Measurements from ENCODE around the gene VEGFB. TPM values are rescaled to one million over a fixed set of nuclear protein-coding genes. Genes with fewer than 3 reads are reported as not detected.

VEGFB gene
- total and polyA plus RNA-seq, 2 of the 8 experiments (the other 6 are each of a cell fraction or from before 2014, with no cell fraction given), result 9.3 to 49.6 TPM

GRCh38 chr11:64258946-64259532 is 24.7 kb downstream of the VEGFB start:
- Histone ChIP-seq H2BK12ac (ENCODE audit: low read depth, low read length) (no peak overlapping the region), H4K20me1 (replicated peaks in 1 of 2; ENCODE audit: control insufficient read depth in 1 of 2, insufficient read depth in 2 of 2, low read length in 2 of 2) (peaks cover 6 to 23% of the 10 kb centered on the region in 2 experiments), H4K91ac (replicated peaks; ENCODE audit: insufficient read length, low read length) (no peak overlapping the region), H3K4me3 (ENCODE audit: extremely low read depth in 1 of 4, insufficient read depth in 2 of 4, low read depth in 3 of 4, low read length in 4 of 4) (no peak overlapping the region), H3K4me1 (replicated peaks in 1 of 4; ENCODE audit: control insufficient read depth in 3 of 4, insufficient read depth in 4 of 4, low read length in 3 of 4) (no peaks in the 10 kb centered on the region; a peak in 3 of 7 replicates), H2BK20ac (ENCODE audit: low read length) (no peak overlapping the region), H2AK5ac (ENCODE audit: low read depth, low read length) (no peak overlapping the region), H2BK15ac (ENCODE audit: low read length) (no peak overlapping the region), H3K18ac (ENCODE audit: extremely low read depth, low read length) (no peak overlapping the region), H3K36me3 (ENCODE audit: control insufficient read depth in 2 of 4, insufficient read depth in 4 of 4, low read length in 3 of 4) (peaks cover 21 to 86% (median 42%) of the 10 kb centered on the region in 4 experiments), H2BK5ac (ENCODE audit: low read depth, low read length) (no peak overlapping the region), H3K4ac (replicated peaks; ENCODE audit: insufficient read length, low read depth, low read length) (no peak overlapping the region), H3K56ac (replicated peaks; ENCODE audit: insufficient read length, low read depth, low read length) (no peak overlapping the region), H3K9me3 (ENCODE audit: insufficient read depth in 2 of 2, low read depth in 1 of 2, low read length in 1 of 2) (no peaks in the 10 kb centered on the region), H3K23me2 (ENCODE audit: low read depth, low read length) (no peaks in the 10 kb centered on the region), H3K27ac (ENCODE audit: low read depth, low read length) (no peak overlapping the region), H3K14ac (ENCODE audit: insufficient read length) (no peak overlapping the region), H4K8ac (ENCODE audit: extremely low read depth, insufficient read depth, low read length) (no peak overlapping the region), H3K23ac (ENCODE audit: insufficient read length) (no peak overlapping the region), H3K79me2 (ENCODE audit: control insufficient read depth in 1 of 2, insufficient read depth in 2 of 2, low read length in 2 of 2) (0 out of 4 replicates have a peak, but pooled peaks cover 0 to 2% of the 10 kb centered on the region in 2 experiments), H4K5ac (ENCODE audit: insufficient read length, low read depth, low read length) (no peak overlapping the region), H3K79me1 (ENCODE audit: low read depth, low read length) (no peaks in the 10 kb centered on the region), H3K9ac (replicated peaks in 1 of 4; ENCODE audit: extremely low read depth in 1 of 4, low read depth in 3 of 4, low read length in 3 of 4) (no peak overlapping the region), H3K4me2 (ENCODE audit: insufficient read depth in 1 of 2, low read depth in 2 of 2, low read length in 2 of 2) (no peak overlapping the region), H2BK120ac (replicated peaks; ENCODE audit: low read depth, low read length) (no peak overlapping the region), H2AFZ (ENCODE audit: low read length) (no peak overlapping the region), H3K27me3 (replicated peaks in 1 of 4; ENCODE audit: control insufficient read depth in 3 of 4, extremely low read depth in 1 of 4, insufficient read depth in 3 of 4, low read length in 3 of 4) (no peaks in the 10 kb centered on the region)
- no peak for TF ChIP-seq PHF8 (conservative IDR thresholded peaks at IDR 0.05; ENCODE audit: low read depth, low read length)
- ChIA-PET CTCF (ENCODE audit: partially characterized antibody) (interaction anchor here (0.6 to 5.9 kb wide), 5 partner anchors 7 to 82 kb away, joined by 3 to 62 read pairs (median 7); no protein-coding TSS in a partner anchor), POLR2A (ENCODE audit: partially characterized antibody) (interaction anchor here (0.8 to 7.1 kb wide), 9 partner anchors 8 to 39 kb away, joined by 3 to 101 read pairs (median 4); partner anchors contain the start of gene PPP1R14B)
- FAIRE-seq (no peak), DNase-seq (ENCODE audit: low read depth in 1 of 2, low spot score in 2 of 2) (no peak)
- WGBS, 2 experiments (ENCODE audit: extremely low coverage in 1 of 2, insufficient coverage in 1 of 2, insufficient read length in 1 of 2, insufficient replicate concordance in 2 of 2, low coverage in 1 of 2, low lambda C conversion rate in 2 of 2, missing lambda C conversion rate in 1 of 2), result 100% methylated on average over 6 of the region's 32 CpGs; no CpG with 5 or more reads in 1 of the 2 experiments

All from H1 (cell line).